NCI-H2227 (cell line): Measurements from ENCODE around the gene PTDSS2.

Experiments
- DNase-seq: peaks from one replicate; lab custom pipeline; 2025; ENCODE audit not compliant: unreplicated experiment; lab: John Stamatoyannopoulos, UW

PTDSS2 gene

GRCh38 chr11:490186-490929 is 40.3 kb downstream of the PTDSS2 start:
- no peak for DNase-seq

GRCh38 chr11:490930-491260 is 40.8 kb downstream of the PTDSS2 start:
- no peak for DNase-seq

GRCh38 chr11:491358-491757 is 41.3 kb downstream of the PTDSS2 start:
- DNase-seq = no peak

- no peak for DNase-seq
Measured at GRCh38 chr11:492427-493226, 42.5 kb downstream of the PTDSS2 start.

- no peak for DNase-seq
Measured at GRCh38 chr11:494761-495536, 44.9 kb downstream of the PTDSS2 start.

- DNase-seq = no peak
Measured at GRCh38 chr11:495537-495931, 45.5 kb downstream of the PTDSS2 start.

- DNase-seq = no peak
Measured at GRCh38 chr11:496834-497564, 46.9 kb downstream of the PTDSS2 start.

GRCh38 chr11:497565-498296 is 47.7 kb downstream of the PTDSS2 start:
- no peak for DNase-seq

- no peak for DNase-seq
Measured at GRCh38 chr11:498297-499181, 48.5 kb downstream of the PTDSS2 start.

- no peak for DNase-seq
Measured at GRCh38 chr11:499201-500076, 49.4 kb downstream of the PTDSS2 start.

- DNase-seq = no peak
Measured at GRCh38 chr11:501001-501682, 51.1 kb downstream of the PTDSS2 start.

GRCh38 chr11:501683-502287 is 51.7 kb downstream of the PTDSS2 start:
- DNase-seq = no peak

- DNase-seq = no peak
Measured at GRCh38 chr11:502288-503178, 52.5 kb downstream of the PTDSS2 start.

- DNase-seq = no peak
Measured at GRCh38 chr11:503179-503981, 53.3 kb downstream of the PTDSS2 start.

GRCh38 chr11:504053-504993 is 54.2 kb downstream of the PTDSS2 start:
- DNase-seq = no peak
